GM13977 (cell line): ENCODE results near the gene PLXNA4.

Source experiments
- DNase-seq: peaks from one replicate; pipeline ENCODE4 v3.0.0; 2012; ENCODE audit warnings: low spot score
- in situ Hi-C: fragments of 300-500 bp; cut with MboI; formaldehyde crosslinking; loops from one replicate; pipeline ENCODE4 v1.12.0; 2022; ENCODE audit warnings: low sequenced_read_pairs, low pct_unique_long_range_greater_than_20kb, mixed read lengths, inconsistent platforms; ENCODE audit not compliant: unreplicated experiment
- TF ChIP-seq, protein P1 (sequence below): IDR thresholded peaks from 2 replicates; pipeline ENCODE4 v1.5.1; 2012; ENCODE audit warnings: mild to moderate bottlenecking, control low read depth; ENCODE audit not compliant: insufficient read depth; ENCODE audit errors: extremely low read depth, missing control alignments

PLXNA4 gene

DNA sequence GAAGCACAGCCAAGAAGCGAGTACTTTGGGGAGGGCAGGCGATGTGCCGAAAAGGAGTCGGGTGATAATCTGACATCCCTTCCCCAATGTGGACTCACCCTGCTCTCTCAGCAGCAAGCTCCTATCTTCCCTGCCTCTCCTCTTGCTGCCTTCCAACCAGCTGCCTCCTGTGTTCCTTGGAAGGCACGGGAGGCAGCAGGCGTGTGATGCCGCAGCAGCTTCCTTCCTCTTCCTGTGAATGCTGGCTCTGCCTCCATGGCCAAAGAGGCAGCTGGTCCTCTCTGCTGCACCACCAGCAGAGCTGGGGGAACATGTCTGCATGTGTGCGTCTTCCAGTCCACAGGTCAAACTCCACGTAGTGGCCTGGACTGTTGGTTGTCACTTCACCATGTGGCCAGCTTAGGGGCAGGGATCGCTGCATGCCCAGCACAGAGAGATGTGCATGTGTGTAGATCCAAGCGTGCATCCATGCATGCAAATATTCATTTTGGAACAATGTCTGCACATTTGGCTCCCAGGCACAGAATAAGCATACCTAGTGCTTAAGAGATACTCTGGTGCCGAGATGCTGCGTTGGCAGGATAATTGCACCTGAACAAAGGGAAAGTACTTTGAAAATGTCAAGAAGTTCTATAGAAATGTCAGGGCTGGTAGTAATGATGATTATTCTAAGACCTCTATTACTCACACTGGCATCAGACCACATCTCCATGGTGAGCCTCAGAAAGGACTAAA is 499.8 kb downstream of the PLXNA4 start:
- TF ChIP-seq, protein P1, sequence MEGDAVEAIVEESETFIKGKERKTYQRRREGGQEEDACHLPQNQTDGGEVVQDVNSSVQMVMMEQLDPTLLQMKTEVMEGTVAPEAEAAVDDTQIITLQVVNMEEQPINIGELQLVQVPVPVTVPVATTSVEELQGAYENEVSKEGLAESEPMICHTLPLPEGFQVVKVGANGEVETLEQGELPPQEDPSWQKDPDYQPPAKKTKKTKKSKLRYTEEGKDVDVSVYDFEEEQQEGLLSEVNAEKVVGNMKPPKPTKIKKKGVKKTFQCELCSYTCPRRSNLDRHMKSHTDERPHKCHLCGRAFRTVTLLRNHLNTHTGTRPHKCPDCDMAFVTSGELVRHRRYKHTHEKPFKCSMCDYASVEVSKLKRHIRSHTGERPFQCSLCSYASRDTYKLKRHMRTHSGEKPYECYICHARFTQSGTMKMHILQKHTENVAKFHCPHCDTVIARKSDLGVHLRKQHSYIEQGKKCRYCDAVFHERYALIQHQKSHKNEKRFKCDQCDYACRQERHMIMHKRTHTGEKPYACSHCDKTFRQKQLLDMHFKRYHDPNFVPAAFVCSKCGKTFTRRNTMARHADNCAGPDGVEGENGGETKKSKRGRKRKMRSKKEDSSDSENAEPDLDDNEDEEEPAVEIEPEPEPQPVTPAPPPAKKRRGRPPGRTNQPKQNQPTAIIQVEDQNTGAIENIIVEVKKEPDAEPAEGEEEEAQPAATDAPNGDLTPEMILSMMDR, result no peak
- in situ Hi-C loops, result no loop called here
- no peak for DNase-seq

DNA sequence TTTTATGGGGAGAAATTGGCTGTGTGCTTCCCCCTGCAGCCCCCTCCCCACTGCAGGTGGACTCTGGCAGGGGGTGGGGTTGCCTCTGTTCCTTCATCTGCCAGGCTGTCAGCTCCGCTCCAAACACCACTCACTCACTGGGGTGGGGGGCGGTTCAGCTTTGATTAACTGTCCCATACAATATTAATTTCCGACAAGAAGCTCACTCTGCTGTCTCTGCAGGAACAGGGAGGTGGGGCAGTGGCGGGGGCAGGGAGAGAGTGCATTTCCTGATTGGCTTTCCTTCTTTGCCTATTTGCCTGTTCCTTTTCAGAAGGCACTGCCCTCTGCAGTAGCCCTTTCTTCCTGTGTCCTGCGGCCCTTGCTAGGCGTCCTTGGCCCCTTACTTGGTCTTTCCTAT is 500.8 kb downstream of the PLXNA4 start:
- TF ChIP-seq, protein P1, result no peak

DNA sequence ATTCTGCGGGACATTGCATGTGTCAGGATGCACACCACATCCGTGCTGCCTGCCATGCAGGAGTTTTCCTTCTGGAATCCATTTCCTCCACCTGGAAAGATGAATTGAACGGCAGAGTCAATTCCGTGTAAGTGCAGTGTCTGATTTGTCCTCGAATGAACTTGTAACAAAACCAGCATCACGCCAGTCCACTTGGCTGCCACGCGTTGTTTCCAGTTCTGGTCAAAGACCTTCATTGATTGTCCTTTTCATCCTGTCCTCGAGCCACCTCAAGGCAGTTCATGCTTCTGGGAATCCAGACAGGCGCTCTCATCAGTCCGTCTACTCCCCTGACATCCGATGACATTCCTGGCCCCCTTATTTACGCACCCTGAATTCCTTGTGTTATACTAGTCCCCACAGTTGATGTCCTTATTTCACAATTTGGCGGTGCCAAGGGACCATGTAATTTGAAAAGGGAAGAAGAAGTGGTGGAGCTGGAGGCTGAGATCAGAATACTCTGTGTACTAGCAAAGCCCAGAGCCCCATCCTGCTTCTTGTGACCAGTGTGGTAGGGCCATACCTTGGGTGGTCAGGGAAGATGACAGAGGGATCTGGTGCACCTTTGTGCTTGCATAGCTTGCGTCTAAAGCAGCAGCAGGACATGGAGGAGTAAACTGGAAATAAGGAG is 502.2 kb downstream of the PLXNA4 start:
- in situ Hi-C loops, result no loop called here
- TF ChIP-seq, protein P1, result no peak
- no peak for DNase-seq

More for the DNA sequence above, 500.8 kb downstream of the PLXNA4 start:
- no peak for DNase-seq
- in situ Hi-C loops, result no loop called here
